ENCODE results near the gene EDARADD. TPM values are rescaled to one million over a fixed set of nuclear protein-coding genes. Genes with fewer than 3 reads are reported as not detected.
"Not testable (repeated sequence)": the region's sequence is repeated elsewhere in the genome, so short reads cannot be mapped to it uniquely, and the experiment has no call there.

Gene EDARADD
- total and polyA plus RNA-seq, 4 donors: 0.13 to 0.67 (median 0.26) TPM

DNA sequence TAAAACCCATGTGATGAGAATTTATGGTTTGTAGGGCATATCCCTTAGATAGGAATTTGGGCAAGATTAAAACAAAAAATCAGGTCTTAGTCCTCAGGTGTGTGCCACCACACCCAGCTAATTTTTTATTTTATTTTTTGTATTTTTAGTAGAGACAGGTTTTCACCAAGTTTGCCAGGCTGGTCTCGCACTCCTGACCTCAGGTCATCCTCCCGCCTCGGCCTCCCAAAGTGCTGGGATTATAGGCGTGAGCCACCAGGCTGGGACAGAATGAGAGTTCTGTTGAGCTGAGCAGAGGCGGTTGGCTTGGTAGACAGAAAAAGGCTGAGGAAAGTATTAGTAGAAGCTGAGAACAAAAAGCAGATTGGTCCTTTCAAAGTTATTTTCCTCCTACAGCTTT lies 43.8 kb upstream of the EDARADD start:
- TF ChIP-seq REST (IDR thresholded peaks at IDR 0.05): no peak
- no peak for TF ChIP-seq HNF4G (IDR thresholded peaks at IDR 0.05)
- TF ChIP-seq JUND (IDR thresholded peaks at IDR 0.05): no peak
- TF ChIP-seq SP1 (IDR thresholded peaks at IDR 0.05): no peak
- TF ChIP-seq YY1 (IDR thresholded peaks at IDR 0.05): no peak
- no peak for TF ChIP-seq RXRA (IDR thresholded peaks at IDR 0.05)
- no peak overlapping the region for H3K9ac ChIP-seq (ENCODE audit: low read depth in 1 of 2, low read length in 2 of 2)
- H3K4me1 ChIP-seq (ENCODE audit: control insufficient read depth in 4 of 4, insufficient read depth in 4 of 4, low read length in 3 of 4): no peaks in the 10 kb centered on the region
- DNase-seq (ENCODE audit: low spot score): no peak
- no peaks in the 10 kb centered on the region for H3K9me3 ChIP-seq (ENCODE audit: control insufficient read depth in 4 of 4, low read length in 3 of 4)
- no peak overlapping the region for H3K27ac ChIP-seq (ENCODE audit: low read depth in 1 of 2, low read length in 2 of 2)
- 92% methylated on average over 5 of the region's 5 CpGs for WGBS
- no peaks in the 10 kb centered on the region for H3K36me3 ChIP-seq (ENCODE audit: control insufficient read depth in 4 of 4, insufficient read depth in 3 of 4, low read depth in 1 of 4, low read length in 3 of 4)
- no peak overlapping the region for H3K4me3 ChIP-seq (ENCODE audit: low read depth in 1 of 3, low read length in 3 of 3)
- no peaks in the 10 kb centered on the region for H3K27me3 ChIP-seq (ENCODE audit: control insufficient read depth in 4 of 4, insufficient read depth in 4 of 4, low read length in 3 of 4)

GRCh38 chr1:236351875-236352573 lies 42.1 kb upstream of the EDARADD start:
- no peak overlapping the region for H3K9ac ChIP-seq (ENCODE audit: low read depth in 1 of 2, low read length in 2 of 2)
- 91% methylated on average over 7 of the region's 7 CpGs for WGBS
- no peak for DNase-seq (ENCODE audit: low spot score)
- no peaks in the 10 kb centered on the region for H3K4me1 ChIP-seq (ENCODE audit: control insufficient read depth in 4 of 4, insufficient read depth in 4 of 4, low read length in 3 of 4)
- H3K4me3 ChIP-seq (ENCODE audit: low read depth in 1 of 3, low read length in 3 of 3): no peak overlapping the region
- no peak for TF ChIP-seq REST (IDR thresholded peaks at IDR 0.05)
- TF ChIP-seq HNF4A (conservative IDR thresholded peaks at IDR 0.05): no peak
- no peak for TF ChIP-seq TAF1 (conservative IDR thresholded peaks at IDR 0.05)
- TF ChIP-seq HNF4G (IDR thresholded peaks at IDR 0.05): no peak
- no peaks in the 10 kb centered on the region for H3K36me3 ChIP-seq (ENCODE audit: control insufficient read depth in 4 of 4, insufficient read depth in 3 of 4, low read depth in 1 of 4, low read length in 3 of 4)
- H3K27me3 ChIP-seq (ENCODE audit: control insufficient read depth in 4 of 4, insufficient read depth in 4 of 4, low read length in 3 of 4): no peaks in the 10 kb centered on the region
- no peaks in the 10 kb centered on the region for H3K9me3 ChIP-seq (ENCODE audit: control insufficient read depth in 4 of 4, low read length in 3 of 4)
- no peak overlapping the region for H3K27ac ChIP-seq (ENCODE audit: low read depth in 1 of 2, low read length in 2 of 2)

- H3K4me1 ChIP-seq (ENCODE audit: control insufficient read depth in 4 of 4, insufficient read depth in 4 of 4, low read length in 3 of 4); DNase-seq (ENCODE audit: low spot score); H3K4me3 ChIP-seq (ENCODE audit: low read depth in 1 of 3, low read length in 3 of 3); H3K36me3 ChIP-seq (ENCODE audit: control insufficient read depth in 4 of 4, insufficient read depth in 3 of 4, low read depth in 1 of 4, low read length in 3 of 4); H3K9ac ChIP-seq (ENCODE audit: low read depth in 1 of 2, low read length in 2 of 2); H3K27me3 ChIP-seq (ENCODE audit: control insufficient read depth in 4 of 4, insufficient read depth in 4 of 4, low read length in 3 of 4); H3K9me3 ChIP-seq (ENCODE audit: control insufficient read depth in 4 of 4, low read length in 3 of 4); H3K27ac ChIP-seq (ENCODE audit: low read depth in 1 of 2, low read length in 2 of 2): not testable (repeated sequence)
- WGBS: 94% methylated on average over 4 of the region's 4 CpGs
Measured at GRCh38 chr1:236352747-236353146, 41.3 kb upstream of the EDARADD start.

Measured in liver (tissue), 9 donors.